CD4-positive, alpha-beta T cell treated with Interleukin-15 for 1 hour (primary cell): Measurements from ENCODE around the gene TSPAN9.

Source experiments
- DNase-seq: peaks from one replicate; pipeline ENCODE4 v3.0.0-alpha.2; 2020

The TSPAN9 gene

GRCh38 chr12:3215410-3215975, 138.3 kb downstream of the TSPAN9 start:
- no peak for DNase-seq

- DNase-seq: no peak
Observed at GRCh38 chr12:3216097-3216496, 138.9 kb downstream of the TSPAN9 start.

- no peak for DNase-seq
Observed at GRCh38 chr12:3216726-3217682, 139.8 kb downstream of the TSPAN9 start.

GRCh38 chr12:3217683-3218079, 140.5 kb downstream of the TSPAN9 start:
- DNase-seq: no peak

- no peak for DNase-seq
Observed at GRCh38 chr12:3218228-3219171, 141.3 kb downstream of the TSPAN9 start.

- no peak for DNase-seq
Observed at GRCh38 chr12:3219233-3219632, 142.1 kb downstream of the TSPAN9 start.

- DNase-seq: no peak
Observed at GRCh38 chr12:3220382-3221321, 143.5 kb downstream of the TSPAN9 start.

GRCh38 chr12:3222306-3222705, 145.1 kb downstream of the TSPAN9 start:
- DNase-seq: no peak

- DNase-seq: no peak
Observed at GRCh38 chr12:3222979-3223378, 145.8 kb downstream of the TSPAN9 start.

- no peak for DNase-seq
Observed at GRCh38 chr12:3223601-3224529, 146.7 kb downstream of the TSPAN9 start.

- no peak for DNase-seq
Observed at GRCh38 chr12:3224530-3224903, 147.3 kb downstream of the TSPAN9 start.

GRCh38 chr12:3225154-3225795, 148.1 kb downstream of the TSPAN9 start:
- no peak for DNase-seq

- no peak for DNase-seq
Observed at GRCh38 chr12:3225796-3226180, 148.6 kb downstream of the TSPAN9 start.

- no peak for DNase-seq
Observed at GRCh38 chr12:3226264-3226663, 149.1 kb downstream of the TSPAN9 start.

- no peak for DNase-seq
Observed at GRCh38 chr12:3227076-3227975, 150.1 kb downstream of the TSPAN9 start.

- no peak for DNase-seq
Observed at GRCh38 chr12:3228552-3228951, 151.4 kb downstream of the TSPAN9 start.

- no peak for DNase-seq
Observed at GRCh38 chr12:3229577-3229976, 152.4 kb downstream of the TSPAN9 start.

GRCh38 chr12:3230758-3231375, 153.7 kb downstream of the TSPAN9 start:
- no peak for DNase-seq

- DNase-seq: no peak
Observed at GRCh38 chr12:3231399-3231876, 154.3 kb downstream of the TSPAN9 start.
